ENCODE results near the gene GAB1.

GRCh38 chr4:143403553-143403820, 66.8 kb downstream of the GAB1 start:
- no peak for TF ChIP-seq CTCF (conservative IDR thresholded peaks at IDR 0.05)
- TF ChIP-seq EZH2 (IDR thresholded peaks at IDR 0.05; ENCODE audit: low read depth), result no peak

Data from PC-9 (cell line).